Stimulated activated CD8-positive, alpha-beta memory T cell treated with anti-CD3 and anti-CD28 coated beads, Interleukin-7, amount 100 ng/mL, for 1 hour (primary cell): ENCODE results near the gene GALK2.
"Not testable (repeated sequence)": the region's sequence is repeated elsewhere in the genome, so short reads cannot be mapped to it uniquely, and the experiment has no call there.

Experiments used
- DNase-seq, 2 donors: peaks; one replicate each; pipeline ENCODE4 v3.0.0-alpha.2; 2020; ENCODE audit warnings: low read depth in 2 of 2

GALK2 gene

GRCh38 chr15:49339656-49340055 is 169.6 kb downstream of the GALK2 start:
- DNase-seq: no peak

GRCh38 chr15:49343546-49343945 is 173.5 kb downstream of the GALK2 start:
- DNase-seq: no peak

- not testable (repeated sequence) for DNase-seq
These were observed 184.4 kb downstream of the GALK2 start for GRCh38 chr15:49354439-49354838.

GRCh38 chr15:49361370-49361769 is 191.3 kb downstream of the GALK2 start:
- no peak for DNase-seq

GRCh38 chr15:49366496-49366895 is 196.4 kb downstream of the GALK2 start:
- DNase-seq: no peak

GRCh38 chr15:49370782-49371181 is 200.7 kb downstream of the GALK2 start:
- DNase-seq: no peak

GRCh38 chr15:49372366-49372765 is 202.3 kb downstream of the GALK2 start:
- no peak for DNase-seq

GRCh38 chr15:49379996-49380395 is 209.9 kb downstream of the GALK2 start:
- no peak for DNase-seq

- no peak for DNase-seq
These were observed 210.9 kb downstream of the GALK2 start for GRCh38 chr15:49380912-49381311.
